K562 (cell line): Measurements from ENCODE around the gene DAGLA. TPM values are rescaled to one million over a fixed set of nuclear protein-coding genes. Genes with fewer than 3 reads are reported as not detected.

Experiments used
- C11orf30 ChIP-seq: fragments of 450-650 bp; IDR thresholded peaks from 2 replicates; pipeline ENCODE4 v1.6.1; 2016; ENCODE audit warnings: low read depth, mild to moderate bottlenecking
- E2F3 ChIP-seq: fragments of 250-450 bp; sonication (Bioruptor Pico); IDR thresholded peaks from 2 replicates; pipeline ENCODE4 v1.4.0; 2020; ENCODE audit warnings: mild to moderate bottlenecking
- FOXA3 ChIP-seq, 2 experiments: fragments of 450-650 bp in 1 of 2; sonication (generic) in 1 of 2; formaldehyde crosslinking; IDR thresholded peaks in 1 of 2; conservative IDR thresholded peaks in 1 of 2; 2 replicates each; pipeline versions ENCODE4 v1.4.0 to v1.8.0; 2020 to 2022; ENCODE audit warnings: mild to moderate bottlenecking in 2 of 2, missing genetic modification reagents in 1 of 2
- GABPA ChIP-seq: fragments of 200-800 bp; sonication (Bioruptor generic); conservative IDR thresholded peaks from 2 replicates; pipeline ENCODE4 v1.6.1; 2016; ENCODE audit warnings: low read depth, missing genetic modification characterization, missing compliant biosample characterization
- HNRNPLL ChIP-seq: fragments of 200-400 bp; formaldehyde crosslinking; IDR thresholded peaks from 2 replicates; pipeline ENCODE4 v1.6.1; 2017; ENCODE audit warnings: low read length, low read depth, mild to moderate bottlenecking; ENCODE audit not compliant: poor library complexity, severe bottlenecking
- JUND ChIP-seq, 2 experiments: IDR thresholded peaks; 2 replicates in 1 of 2; 3 replicates in 1 of 2; pipeline ENCODE4 v1.6.1; 2011; ENCODE audit warnings: borderline replicate concordance in 2 of 2, low read depth in 2 of 2, low read length in 2 of 2, improper control_type of control experiment in 1 of 2, missing biosample characterization in 1 of 2, missing genetic modification characterization in 1 of 2, missing genetic modification reagents in 1 of 2
- MGA ChIP-seq: fragments of 450-650 bp; IDR thresholded peaks from 2 replicates; pipeline ENCODE4 v1.6.1; 2016; ENCODE audit warnings: mild to moderate bottlenecking, moderate library complexity
- YY1 ChIP-seq, 3 experiments: IDR thresholded peaks; 2 replicates each; pipeline ENCODE4 v1.6.1; 2011; ENCODE audit warnings: low read length in 2 of 3, mild to moderate bottlenecking in 2 of 3, moderate library complexity in 2 of 3, borderline replicate concordance in 1 of 3, control low read depth in 1 of 3, low read depth in 1 of 3; ENCODE audit not compliant: insufficient read depth in 3 of 3, insufficient replicate concordance in 2 of 3, control insufficient read depth in 1 of 3, insufficient read length in 1 of 3; ENCODE audit errors: extremely low read depth in 1 of 3
- ZFP36 ChIP-seq: fragments of 150-350 bp; IDR thresholded peaks from 2 replicates; pipeline ENCODE4 v1.6.1; 2018; ENCODE audit warnings: low read length, low read depth; ENCODE audit not compliant: partially characterized antibody
- polyA plus RNA-seq, 8 experiments: library from polyadenylated mRNA; depleted of rRNA in 4 of 8; stranded (reverse) in 5 of 8; unstranded in 3 of 8; fragments of >200 nt; fragmentation: Nextera tagmentation in 2 of 8; fragmentation: Illumina TruSeq in 1 of 8; extraction: Ambion mirVana in 2 of 8; extraction: Trizol in 1 of 8; gene quantifications; 2 replicates each; pipeline versions ENCODE4 v1.2.1 to v1.2.3, GENCODE V29; 2011 to 2014; ENCODE audit warnings: inconsistent platforms in 1 of 8, missing spikeins in 1 of 8
- total RNA-seq, 7 experiments: library from RNA; depleted of rRNA in 6 of 7; stranded (reverse); fragments of >200 nt in 6 of 7; fragmentation: Illumina TruSeq in 2 of 7; extraction: Trizol in 2 of 7; gene quantifications; 2 replicates each; pipeline versions ENCODE4 v1.2.1 to v1.2.3, GENCODE V29; 2011 to 2021; ENCODE audit warnings: low replicate concordance in 1 of 7
- TF ChIP-seq, protein P1 (sequence below), 2 experiments: IDR thresholded peaks; 2 replicates each; pipeline ENCODE4 v1.6.1; 2011; ENCODE audit warnings: borderline replicate concordance in 1 of 2, control low read depth in 1 of 2, low read depth in 1 of 2, low read length in 1 of 2, mild to moderate bottlenecking in 1 of 2, mixed read lengths in 1 of 2, moderate library complexity in 1 of 2; ENCODE audit not compliant: insufficient read depth in 1 of 2, insufficient read length in 1 of 2, poor library complexity in 1 of 2, severe bottlenecking in 1 of 2; ENCODE audit errors: extremely low read depth in 1 of 2

Gene DAGLA
- total and polyA plus RNA-seq, 9 of the 15 experiments (the other 6 are each of a cell fraction or from before 2014, with no cell fraction given) = 0.03 to 0.16 (median 0.04) TPM; not detected in 4

GRCh38 chr11:61793083-61793828, 113.1 kb downstream of the DAGLA start (continued):
- TF ChIP-seq MGA (0 out of 2 replicates have a peak, but pooled peaks have one; percentile 20), YY1 (IDR thresholded peaks at IDR 0.05; ENCODE audit: borderline replicate concordance in 1 of 3, control insufficient read depth in 1 of 3, extremely low read depth in 1 of 3, insufficient read depth in 3 of 3, insufficient read length in 1 of 3, insufficient replicate concordance in 2 of 3, low read depth in 1 of 3, low read length in 2 of 3) (peak in 1 of 3 experiments; percentile 2), ZFP36 (peak; percentile 22), C11orf30 (no peak), GABPA (no peak), HNRNPLL (peak; percentile 70), E2F3 (CRISPR knock-in tag) (0 out of 2 replicates have a peak, but pooled peaks have one; percentile 4), JUND (IDR thresholded peaks at IDR 0.05; ENCODE audit: borderline replicate concordance, low read depth, low read length) (no peak), JUND (tag; IDR thresholded peaks at IDR 0.05; ENCODE audit: borderline replicate concordance, low read depth, low read length) (0 out of 3 replicates have a peak, but pooled peaks have one; percentile 2), FOXA3 (CRISPR knock-in tag; conservative IDR thresholded peaks at IDR 0.05 in 1 of 2, IDR thresholded peaks at IDR 0.05 in 1 of 2) (0 out of 4 replicates have a peak, but pooled peaks of 1 of the 2 experiments have one; percentile 34)
- TF ChIP-seq, protein P1, sequence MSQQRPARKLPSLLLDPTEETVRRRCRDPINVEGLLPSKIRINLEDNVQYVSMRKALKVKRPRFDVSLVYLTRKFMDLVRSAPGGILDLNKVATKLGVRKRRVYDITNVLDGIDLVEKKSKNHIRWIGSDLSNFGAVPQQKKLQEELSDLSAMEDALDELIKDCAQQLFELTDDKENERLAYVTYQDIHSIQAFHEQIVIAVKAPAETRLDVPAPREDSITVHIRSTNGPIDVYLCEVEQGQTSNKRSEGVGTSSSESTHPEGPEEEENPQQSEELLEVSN (IDR thresholded peaks at IDR 0.05; ENCODE audit: borderline replicate concordance in 1 of 2, extremely low read depth in 1 of 2, insufficient read depth in 1 of 2, insufficient read length in 1 of 2, low read depth in 1 of 2, low read length in 1 of 2, poor library complexity in 1 of 2, severe bottlenecking in 1 of 2) = peak; percentile 44 to 58
